Measurements from ENCODE around the gene MYRIP. TPM values are rescaled to one million over a fixed set of nuclear protein-coding genes. Genes with fewer than 3 reads are reported as not detected.

Gene MYRIP
- total RNA-seq, 2 donors from 2014 or later, result 4.2 to 7.1 TPM

DNA sequence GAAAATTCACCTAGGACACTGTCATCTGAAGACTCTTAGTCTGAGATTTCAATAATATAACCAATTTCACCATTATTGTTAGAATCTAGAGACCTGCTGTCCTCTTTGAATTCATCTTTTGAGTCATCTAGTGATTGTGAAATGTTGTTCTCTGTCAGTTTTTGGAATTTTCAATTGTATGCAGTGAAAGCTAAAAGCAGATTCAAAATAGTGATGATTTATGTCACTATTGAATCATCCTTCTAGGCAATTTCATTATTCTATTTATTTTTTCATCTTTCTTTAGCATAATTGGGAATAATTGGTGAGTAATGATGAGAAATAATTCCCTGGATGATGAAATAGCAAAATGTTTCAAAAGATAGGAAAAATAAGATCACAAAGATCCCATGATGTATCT is 398.4 kb downstream of the MYRIP start:
- H3K4me1 ChIP-seq, result no peaks in the 10 kb centered on the region
- no peak overlapping the region for H3K4me3 ChIP-seq
- no peaks in the 10 kb centered on the region for H3K9me3 ChIP-seq
- no peak for TF ChIP-seq CTCF (IDR thresholded peaks at IDR 0.05)
- H3K36me3 ChIP-seq, result no peaks in the 10 kb centered on the region
- no peak for DNase-seq (ENCODE audit: low spot score)
- H3K27ac ChIP-seq, result no peak overlapping the region
- H3K27me3 ChIP-seq, result no peaks in the 10 kb centered on the region

GRCh38 chr3:40208251-40208650 is 398.8 kb downstream of the MYRIP start:
- Histone ChIP-seq H3K27me3 (no peaks in the 10 kb centered on the region), H3K9me3 (no peaks in the 10 kb centered on the region), H3K27ac (no peak overlapping the region), H3K36me3 (no peaks in the 10 kb centered on the region), H3K4me3 (no peak overlapping the region), H3K4me1 (no peaks in the 10 kb centered on the region)
- no peak for TF ChIP-seq CTCF (IDR thresholded peaks at IDR 0.05)
- DNase-seq (ENCODE audit: low spot score), result no peak

GRCh38 chr3:40211579-40211978 is 402.2 kb downstream of the MYRIP start:
- DNase-seq (ENCODE audit: low spot score), result no peak
- Histone ChIP-seq H3K9me3 (no peaks in the 10 kb centered on the region), H3K4me3 (no peak overlapping the region), H3K4me1 (no peaks in the 10 kb centered on the region), H3K36me3 (no peaks in the 10 kb centered on the region), H3K27me3 (no peaks in the 10 kb centered on the region), H3K27ac (no peak overlapping the region)
- no peak for TF ChIP-seq CTCF (IDR thresholded peaks at IDR 0.05)

DNA sequence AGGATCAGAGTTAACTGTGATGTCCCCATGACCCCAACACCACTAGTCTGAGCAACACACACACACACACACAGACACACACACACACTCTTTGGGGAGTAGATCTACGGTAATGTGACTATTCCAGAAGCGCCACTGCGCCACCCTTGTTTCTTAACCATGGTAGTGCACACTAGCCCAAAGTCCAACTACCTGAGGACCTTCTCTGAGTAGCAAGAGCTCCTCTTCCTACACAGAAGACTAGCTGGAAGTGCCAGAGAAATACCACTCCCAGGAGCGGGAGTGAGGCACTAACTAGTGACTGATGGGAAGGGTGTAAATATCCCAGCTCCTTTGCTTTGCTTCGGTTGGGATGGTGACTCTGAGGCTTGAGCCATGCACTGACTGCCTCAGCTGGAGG is 404.1 kb downstream of the MYRIP start:
- no peak for DNase-seq (ENCODE audit: low spot score)
- TF ChIP-seq CTCF (IDR thresholded peaks at IDR 0.05), result no peak

DNA sequence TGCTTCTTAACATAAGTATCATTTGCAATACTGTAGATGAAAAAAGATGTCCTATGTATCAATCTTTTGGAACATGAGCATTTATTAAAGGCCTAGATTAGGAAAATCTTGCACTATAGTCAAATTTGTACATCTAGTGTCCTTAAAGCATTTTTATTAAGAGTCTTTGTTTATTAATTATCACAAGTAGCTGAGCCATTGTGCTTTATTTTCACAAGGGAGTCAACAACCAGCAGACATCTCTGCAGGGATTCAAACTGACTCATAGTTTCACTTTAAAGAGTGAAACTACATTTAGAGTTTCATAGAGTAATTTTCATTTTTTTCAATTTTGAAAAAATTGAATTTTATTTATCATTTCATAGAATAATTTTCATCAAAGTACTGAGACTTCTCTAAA is 405.6 kb downstream of the MYRIP start:
- H3K27ac ChIP-seq, result no peak overlapping the region
- H3K36me3 ChIP-seq, result no peaks in the 10 kb centered on the region
- TF ChIP-seq CTCF (IDR thresholded peaks at IDR 0.05), result no peak
- DNase-seq (ENCODE audit: low spot score), result no peak
- no peaks in the 10 kb centered on the region for H3K4me1 ChIP-seq
- no peaks in the 10 kb centered on the region for H3K27me3 ChIP-seq
- H3K4me3 ChIP-seq, result no peak overlapping the region
- H3K9me3 ChIP-seq, result no peaks in the 10 kb centered on the region

More for the DNA sequence above, 404.1 kb downstream of the MYRIP start:
- no peaks in the 10 kb centered on the region for H3K9me3 ChIP-seq
- no peaks in the 10 kb centered on the region for H3K27me3 ChIP-seq
- no peak overlapping the region for H3K4me3 ChIP-seq
- no peak overlapping the region for H3K27ac ChIP-seq
- H3K36me3 ChIP-seq, result no peaks in the 10 kb centered on the region
- H3K4me1 ChIP-seq, result no peaks in the 10 kb centered on the region

- no peaks in the 10 kb centered on the region for H3K36me3 ChIP-seq
- H3K4me3 ChIP-seq, result no peak overlapping the region
- no peaks in the 10 kb centered on the region for H3K9me3 ChIP-seq
- no peak for TF ChIP-seq CTCF (IDR thresholded peaks at IDR 0.05)
- H3K27ac ChIP-seq, result no peak overlapping the region
- no peaks in the 10 kb centered on the region for H3K4me1 ChIP-seq
- H3K27me3 ChIP-seq, result no peaks in the 10 kb centered on the region
- DNase-seq (ENCODE audit: low spot score), result no peak
Measured at GRCh38 chr3:40216471-40216870, 407.1 kb downstream of the MYRIP start.

Data from right atrium auricular region (tissue), 2 donors.